Mammary epithelial cell (primary cell): ENCODE measurements around the gene SMARCD3.

Source experiments
- EZH2 ChIP-seq: IDR thresholded peaks from 2 replicates; pipeline ENCODE4 v1.6.1; 2012; ENCODE audit warnings: low read length, inconsistent platforms, borderline replicate concordance
- TF ChIP-seq, protein P1 (sequence below), 2 donors: IDR thresholded peaks in 1 of 2; conservative IDR thresholded peaks in 1 of 2; 2 replicates each; pipeline ENCODE4 v1.5.1; 2011 to 2012; ENCODE audit warnings: inconsistent platforms in 2 of 2, low read length in 2 of 2, mild to moderate bottlenecking in 2 of 2, control low read depth in 1 of 2, low read depth in 1 of 2; ENCODE audit not compliant: insufficient read depth in 1 of 2; ENCODE audit errors: extremely low read depth in 1 of 2

DNA sequence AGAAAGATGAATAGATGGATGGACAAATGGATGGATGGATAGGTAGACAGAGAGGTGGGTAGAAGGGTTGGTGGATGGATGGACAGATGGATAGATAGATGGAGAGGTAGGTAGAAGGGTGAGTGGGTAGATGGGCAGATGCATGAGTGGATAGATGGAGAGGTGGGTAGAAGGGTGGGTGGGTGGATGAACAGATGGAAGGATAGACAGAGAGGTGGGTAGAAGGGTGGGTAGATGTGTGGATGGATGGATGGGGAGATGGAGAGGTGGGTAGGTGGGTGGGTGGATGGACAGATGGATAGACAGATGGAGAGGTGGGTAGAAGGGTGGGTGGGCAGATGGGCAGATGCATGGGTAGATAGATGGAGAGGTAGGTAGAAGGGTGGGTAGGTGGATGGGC lies 50.6 kb downstream of the SMARCD3 start:
- no peak for TF ChIP-seq EZH2
- TF ChIP-seq, protein P1, sequence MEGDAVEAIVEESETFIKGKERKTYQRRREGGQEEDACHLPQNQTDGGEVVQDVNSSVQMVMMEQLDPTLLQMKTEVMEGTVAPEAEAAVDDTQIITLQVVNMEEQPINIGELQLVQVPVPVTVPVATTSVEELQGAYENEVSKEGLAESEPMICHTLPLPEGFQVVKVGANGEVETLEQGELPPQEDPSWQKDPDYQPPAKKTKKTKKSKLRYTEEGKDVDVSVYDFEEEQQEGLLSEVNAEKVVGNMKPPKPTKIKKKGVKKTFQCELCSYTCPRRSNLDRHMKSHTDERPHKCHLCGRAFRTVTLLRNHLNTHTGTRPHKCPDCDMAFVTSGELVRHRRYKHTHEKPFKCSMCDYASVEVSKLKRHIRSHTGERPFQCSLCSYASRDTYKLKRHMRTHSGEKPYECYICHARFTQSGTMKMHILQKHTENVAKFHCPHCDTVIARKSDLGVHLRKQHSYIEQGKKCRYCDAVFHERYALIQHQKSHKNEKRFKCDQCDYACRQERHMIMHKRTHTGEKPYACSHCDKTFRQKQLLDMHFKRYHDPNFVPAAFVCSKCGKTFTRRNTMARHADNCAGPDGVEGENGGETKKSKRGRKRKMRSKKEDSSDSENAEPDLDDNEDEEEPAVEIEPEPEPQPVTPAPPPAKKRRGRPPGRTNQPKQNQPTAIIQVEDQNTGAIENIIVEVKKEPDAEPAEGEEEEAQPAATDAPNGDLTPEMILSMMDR (conservative IDR thresholded peaks at IDR 0.05 in 1 of 2, IDR thresholded peaks at IDR 0.05 in 1 of 2; ENCODE audit: extremely low read depth in 1 of 2, insufficient read depth in 1 of 2, low read depth in 1 of 2, low read length in 2 of 2), result no peak
